Measurements from ENCODE around the gene CYP39A1. TPM values are rescaled to one million over a fixed set of nuclear protein-coding genes. Genes with fewer than 3 reads are reported as not detected.

Gene CYP39A1
- total and polyA plus RNA-seq, 4 donors = 2.2 to 10.8 (median 5.5) TPM

DNA sequence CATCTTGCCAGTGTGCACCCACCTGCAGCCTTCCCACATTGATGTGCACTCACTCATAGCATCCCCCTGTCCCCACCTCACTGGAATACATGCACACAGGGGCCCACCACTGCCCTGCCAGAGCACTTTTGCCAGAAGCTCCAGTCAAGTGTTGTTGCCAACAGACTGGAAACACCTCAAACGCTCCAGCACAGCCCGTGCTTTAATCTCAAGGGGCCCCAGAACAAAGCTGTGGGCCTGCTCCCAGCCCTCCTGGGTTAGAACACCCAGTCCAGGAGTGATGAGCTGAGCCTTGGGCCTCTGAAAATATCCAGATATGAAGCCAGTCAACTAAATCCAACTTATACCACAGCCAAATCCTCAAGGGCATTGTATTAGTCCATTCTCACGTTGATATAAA, 77.1 kb downstream of the CYP39A1 start:
- 91% methylated on average over 3 of the region's 3 CpGs for WGBS (ENCODE audit: insufficient coverage)
- peaks cover 1% of the 10 kb centered on the region for H3K9me3 ChIP-seq (ENCODE audit: control insufficient read depth, insufficient read depth, low read length)
- no peaks in the 10 kb centered on the region for H3K4me1 ChIP-seq (ENCODE audit: control insufficient read depth, insufficient read depth, low read length)
- no peaks in the 10 kb centered on the region for H3K36me3 ChIP-seq (ENCODE audit: control insufficient read depth, insufficient read depth, low read length)
- H3K4me3 ChIP-seq (ENCODE audit: low read depth, low read length) = no peak overlapping the region
- no peak overlapping the region for H3K27ac ChIP-seq (ENCODE audit: low read depth, low read length)
- DNase-seq (ENCODE audit: low read depth in 4 of 6, low spot score in 6 of 6) = no peak
- H3K27me3 ChIP-seq (ENCODE audit: control insufficient read depth, insufficient read depth, low read length) = no peaks in the 10 kb centered on the region

DNA sequence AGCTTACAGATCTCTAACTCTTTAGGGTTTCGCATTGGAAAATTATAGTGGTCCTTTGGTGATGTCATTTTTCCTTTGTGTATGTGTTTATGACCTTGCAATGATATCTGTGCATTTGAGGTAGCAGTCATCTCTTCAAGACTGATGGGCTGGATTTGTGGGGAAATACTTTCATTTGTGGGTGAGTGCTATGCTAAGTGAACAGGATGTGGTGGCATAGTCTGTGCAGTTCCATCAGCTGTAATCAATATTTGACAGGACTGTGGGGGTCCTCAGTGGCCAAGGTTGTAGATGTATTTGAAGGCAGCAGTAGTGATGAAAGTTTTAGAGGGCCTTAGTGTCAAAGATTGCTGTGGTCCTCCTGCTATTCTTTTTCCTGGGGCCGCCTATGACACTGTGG, 79.5 kb downstream of the CYP39A1 start:
- no peaks in the 10 kb centered on the region for H3K4me1 ChIP-seq (ENCODE audit: control insufficient read depth, insufficient read depth, low read length)
- WGBS (ENCODE audit: insufficient coverage) = 21% methylated on average over 2 of the region's 2 CpGs
- no peaks in the 10 kb centered on the region for H3K36me3 ChIP-seq (ENCODE audit: control insufficient read depth, insufficient read depth, low read length)
- no peak overlapping the region for H3K27ac ChIP-seq (ENCODE audit: low read depth, low read length)
- peaks cover 1% of the 10 kb centered on the region for H3K9me3 ChIP-seq (ENCODE audit: control insufficient read depth, insufficient read depth, low read length)
- no peak for DNase-seq (ENCODE audit: low read depth in 4 of 6, low spot score in 6 of 6)
- no peak overlapping the region for H3K4me3 ChIP-seq (ENCODE audit: low read depth, low read length)
- no peaks in the 10 kb centered on the region for H3K27me3 ChIP-seq (ENCODE audit: control insufficient read depth, insufficient read depth, low read length)

DNA sequence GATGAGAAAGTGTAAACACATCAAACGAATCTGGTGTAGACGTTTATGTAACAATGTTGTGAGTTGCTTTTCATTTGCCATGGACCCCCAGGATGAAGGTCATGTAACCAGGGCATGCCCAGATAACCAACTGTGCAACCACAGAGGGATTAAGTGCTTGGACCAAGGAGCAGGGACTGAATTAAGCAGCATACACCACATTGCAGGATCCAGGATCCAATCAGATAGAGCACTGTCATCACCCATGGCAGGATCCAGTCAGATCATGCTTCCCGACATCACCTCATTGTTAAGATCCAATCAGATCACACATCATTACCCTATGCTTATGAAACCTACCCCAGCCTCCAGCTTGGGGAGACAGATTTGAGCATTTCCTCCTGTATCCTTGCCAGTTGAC, 87.1 kb downstream of the CYP39A1 start:
- DNase-seq (ENCODE audit: low read depth in 4 of 6, low spot score in 6 of 6) = no peak
- 76% methylated on average over 3 of the region's 3 CpGs for WGBS (ENCODE audit: insufficient coverage)
- H3K36me3 ChIP-seq (ENCODE audit: control insufficient read depth, insufficient read depth, low read length) = no peaks in the 10 kb centered on the region
- no peaks in the 10 kb centered on the region for H3K9me3 ChIP-seq (ENCODE audit: control insufficient read depth, insufficient read depth, low read length)
- no peaks in the 10 kb centered on the region for H3K4me1 ChIP-seq (ENCODE audit: control insufficient read depth, insufficient read depth, low read length)
- no peak overlapping the region for H3K27ac ChIP-seq (ENCODE audit: low read depth, low read length)
- H3K27me3 ChIP-seq (ENCODE audit: control insufficient read depth, insufficient read depth, low read length) = no peaks in the 10 kb centered on the region
- no peak overlapping the region for H3K4me3 ChIP-seq (ENCODE audit: low read depth, low read length)

DNA sequence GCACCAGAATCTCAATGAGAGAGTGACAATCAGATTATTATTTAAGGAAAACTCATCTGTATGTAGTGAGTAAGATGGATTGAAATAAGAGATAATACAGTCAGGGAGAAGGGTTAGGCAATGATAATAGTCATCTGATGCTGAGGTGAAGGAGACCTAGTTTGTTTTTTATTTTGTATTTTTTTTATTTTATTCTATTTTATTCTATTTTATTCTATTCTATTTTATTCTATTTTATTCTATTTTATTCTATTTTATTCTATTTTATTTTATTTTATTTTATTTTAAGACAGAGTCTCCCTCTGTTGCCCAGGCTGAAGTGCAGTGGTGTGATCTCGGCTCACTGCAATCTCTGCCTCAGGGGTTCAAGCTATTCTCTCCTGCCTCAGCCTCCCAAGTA, 88.7 kb downstream of the CYP39A1 start:
- WGBS (ENCODE audit: insufficient coverage) = no CpG with 5 or more reads among the region's 1 CpG
- Histone ChIP-seq H3K9me3 (ENCODE audit: control insufficient read depth, insufficient read depth, low read length) (no peaks in the 10 kb centered on the region), H3K36me3 (ENCODE audit: control insufficient read depth, insufficient read depth, low read length) (no peaks in the 10 kb centered on the region), H3K4me3 (ENCODE audit: low read depth, low read length) (no peak overlapping the region), H3K27ac (ENCODE audit: low read depth, low read length) (no peak overlapping the region), H3K4me1 (ENCODE audit: control insufficient read depth, insufficient read depth, low read length) (no peaks in the 10 kb centered on the region), H3K27me3 (ENCODE audit: control insufficient read depth, insufficient read depth, low read length) (no peaks in the 10 kb centered on the region)
- no peak for DNase-seq (ENCODE audit: low read depth in 4 of 6, low spot score in 6 of 6)

DNA sequence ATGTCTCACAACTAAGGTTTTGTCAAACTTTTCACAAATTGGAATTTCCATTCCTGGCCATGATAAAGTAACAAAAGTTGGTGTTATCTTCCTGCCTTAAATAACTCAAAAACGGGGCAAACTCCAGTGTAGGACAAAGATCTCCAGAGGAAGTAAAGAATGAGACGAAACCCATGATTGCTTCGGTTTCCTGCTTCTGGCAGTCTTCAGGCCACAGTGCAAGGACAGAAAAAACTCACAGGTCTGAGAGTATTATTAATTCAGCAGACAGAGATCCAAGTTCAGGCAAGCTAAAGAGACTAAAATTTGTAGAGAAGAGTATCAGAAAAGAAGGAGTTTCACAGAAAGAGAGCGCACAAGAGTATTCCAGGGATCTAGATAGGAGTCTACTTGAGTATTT, 96.6 kb downstream of the CYP39A1 start:
- H3K4me1 ChIP-seq (ENCODE audit: control insufficient read depth, insufficient read depth, low read length) = no peaks in the 10 kb centered on the region
- H3K27me3 ChIP-seq (ENCODE audit: control insufficient read depth, insufficient read depth, low read length) = no peaks in the 10 kb centered on the region
- H3K27ac ChIP-seq (ENCODE audit: low read depth, low read length) = no peak overlapping the region
- H3K9me3 ChIP-seq (ENCODE audit: control insufficient read depth, insufficient read depth, low read length) = no peaks in the 10 kb centered on the region
- 98% methylated on average over 3 of the region's 4 CpGs for WGBS (ENCODE audit: insufficient coverage)
- no peak for DNase-seq (ENCODE audit: low read depth in 4 of 6, low spot score in 6 of 6)
- no peaks in the 10 kb centered on the region for H3K36me3 ChIP-seq (ENCODE audit: control insufficient read depth, insufficient read depth, low read length)
- no peak overlapping the region for H3K4me3 ChIP-seq (ENCODE audit: low read depth, low read length)

DNA sequence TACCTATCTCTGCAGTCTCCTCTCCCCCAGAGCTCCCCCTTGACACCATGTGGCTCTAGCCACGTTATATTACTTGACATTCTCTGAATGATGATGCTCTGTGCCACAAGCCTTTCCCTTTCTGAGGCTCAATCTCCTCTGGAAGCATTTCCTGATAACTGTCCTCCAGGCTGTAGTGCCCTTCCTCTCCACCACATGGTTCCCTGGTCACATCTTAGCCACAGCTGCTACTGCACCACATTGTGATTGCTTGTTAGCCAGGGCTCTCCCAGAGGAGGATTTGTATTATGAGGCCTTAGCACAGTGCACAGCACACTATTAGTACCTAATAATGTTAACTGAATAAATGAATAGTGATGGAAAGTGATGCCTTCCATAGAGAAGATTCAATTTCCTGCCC, 97.5 kb downstream of the CYP39A1 start:
- peak in 1 of 6 donors; percentile 5 for DNase-seq (ENCODE audit: low read depth in 4 of 6, low spot score in 6 of 6)
- Histone ChIP-seq H3K27me3 (ENCODE audit: control insufficient read depth, insufficient read depth, low read length) (no peaks in the 10 kb centered on the region), H3K36me3 (ENCODE audit: control insufficient read depth, insufficient read depth, low read length) (no peaks in the 10 kb centered on the region), H3K9me3 (ENCODE audit: control insufficient read depth, insufficient read depth, low read length) (no peaks in the 10 kb centered on the region), H3K4me3 (ENCODE audit: low read depth, low read length) (no peak overlapping the region), H3K4me1 (ENCODE audit: control insufficient read depth, insufficient read depth, low read length) (no peaks in the 10 kb centered on the region), H3K27ac (ENCODE audit: low read depth, low read length) (no peak overlapping the region)
- WGBS (ENCODE audit: insufficient coverage) = 28% methylated on average over 1 of the region's 1 CpG

DNA sequence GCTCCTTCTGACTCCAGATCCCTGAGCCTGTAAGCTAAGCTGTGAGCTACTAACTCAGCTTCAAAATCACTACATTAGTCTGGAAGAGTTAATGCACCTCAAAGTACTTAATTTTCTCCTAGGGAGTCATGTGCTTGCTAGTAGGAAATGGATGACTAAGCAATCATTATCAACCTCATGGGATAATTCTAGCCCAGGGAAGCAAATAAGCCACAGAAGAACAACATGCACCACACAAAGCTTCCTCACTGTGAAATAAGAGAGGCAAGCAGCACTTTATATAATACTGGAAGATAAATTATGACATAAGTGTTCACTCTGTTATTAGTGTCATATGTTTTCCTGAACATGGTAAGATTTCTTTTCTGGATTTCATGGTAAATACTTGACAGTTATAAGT, 103.5 kb downstream of the CYP39A1 start:
- no peak overlapping the region for H3K27ac ChIP-seq (ENCODE audit: low read depth, low read length)
- H3K36me3 ChIP-seq (ENCODE audit: control insufficient read depth, insufficient read depth, low read length) = no peaks in the 10 kb centered on the region
- H3K4me1 ChIP-seq (ENCODE audit: control insufficient read depth, insufficient read depth, low read length) = no peaks in the 10 kb centered on the region
- DNase-seq (ENCODE audit: low read depth in 4 of 6, low spot score in 6 of 6) = peak in 3 of 6 donors; percentile 4 to 84 (median 6)
- no peaks in the 10 kb centered on the region for H3K27me3 ChIP-seq (ENCODE audit: control insufficient read depth, insufficient read depth, low read length)
- H3K9me3 ChIP-seq (ENCODE audit: control insufficient read depth, insufficient read depth, low read length) = no peaks in the 10 kb centered on the region
- no peak overlapping the region for H3K4me3 ChIP-seq (ENCODE audit: low read depth, low read length)

DNA sequence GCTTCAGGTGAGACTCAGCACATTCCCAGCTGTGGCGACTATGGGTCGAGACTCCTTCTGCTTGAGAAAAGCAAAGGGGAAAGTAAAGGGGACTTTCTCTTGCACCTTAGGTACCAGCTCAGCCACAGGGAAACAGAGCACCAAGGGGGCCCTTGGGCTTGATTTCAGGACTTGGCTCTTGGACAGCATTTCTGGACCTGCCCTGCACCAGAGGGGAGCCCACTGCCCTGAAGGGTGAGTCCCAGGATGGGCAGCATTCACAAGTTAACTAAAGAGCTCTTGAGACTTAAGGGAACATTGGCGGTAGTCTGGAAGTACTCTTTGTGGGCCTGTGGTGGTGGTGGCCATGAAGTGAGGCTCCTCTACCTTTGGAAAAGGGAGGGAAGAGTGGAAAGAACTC, 111.1 kb downstream of the CYP39A1 start:
- no peak for DNase-seq (ENCODE audit: low read depth in 4 of 6, low spot score in 6 of 6)
- H3K27me3 ChIP-seq (ENCODE audit: control insufficient read depth, insufficient read depth, low read length) = no peaks in the 10 kb centered on the region
- 96% methylated on average over 3 of the region's 3 CpGs for WGBS (ENCODE audit: insufficient coverage)
- H3K4me3 ChIP-seq (ENCODE audit: low read depth, low read length) = no peak overlapping the region
- H3K27ac ChIP-seq (ENCODE audit: low read depth, low read length) = no peak overlapping the region
- H3K36me3 ChIP-seq (ENCODE audit: control insufficient read depth, insufficient read depth, low read length) = no peaks in the 10 kb centered on the region
- H3K9me3 ChIP-seq (ENCODE audit: control insufficient read depth, insufficient read depth, low read length) = peaks cover 2% of the 10 kb centered on the region
- H3K4me1 ChIP-seq (ENCODE audit: control insufficient read depth, insufficient read depth, low read length) = no peaks in the 10 kb centered on the region

DNA sequence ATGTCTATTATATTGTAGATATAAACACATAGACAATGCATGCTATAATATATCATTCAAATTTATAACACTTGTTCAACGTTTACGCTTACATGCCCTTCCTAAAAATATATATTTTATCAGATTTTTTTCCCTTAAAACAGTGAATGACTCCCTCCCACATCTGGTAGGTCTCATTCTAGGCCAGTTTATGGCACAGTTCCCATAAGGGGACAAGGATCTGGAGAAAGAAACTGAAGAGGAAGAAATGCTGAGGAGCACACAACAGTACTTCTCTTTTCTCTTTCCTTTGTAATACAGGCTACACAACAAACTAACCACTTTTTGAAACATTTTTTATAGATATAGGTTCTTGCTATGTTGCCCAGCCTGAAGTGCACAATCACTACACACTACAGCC, 112.8 kb downstream of the CYP39A1 start:
- no peak overlapping the region for H3K4me3 ChIP-seq (ENCODE audit: low read depth, low read length)
- WGBS (ENCODE audit: insufficient coverage) = no CpG with 5 or more reads among the region's 2 CpGs
- no peak for DNase-seq (ENCODE audit: low read depth in 4 of 6, low spot score in 6 of 6)

DNA sequence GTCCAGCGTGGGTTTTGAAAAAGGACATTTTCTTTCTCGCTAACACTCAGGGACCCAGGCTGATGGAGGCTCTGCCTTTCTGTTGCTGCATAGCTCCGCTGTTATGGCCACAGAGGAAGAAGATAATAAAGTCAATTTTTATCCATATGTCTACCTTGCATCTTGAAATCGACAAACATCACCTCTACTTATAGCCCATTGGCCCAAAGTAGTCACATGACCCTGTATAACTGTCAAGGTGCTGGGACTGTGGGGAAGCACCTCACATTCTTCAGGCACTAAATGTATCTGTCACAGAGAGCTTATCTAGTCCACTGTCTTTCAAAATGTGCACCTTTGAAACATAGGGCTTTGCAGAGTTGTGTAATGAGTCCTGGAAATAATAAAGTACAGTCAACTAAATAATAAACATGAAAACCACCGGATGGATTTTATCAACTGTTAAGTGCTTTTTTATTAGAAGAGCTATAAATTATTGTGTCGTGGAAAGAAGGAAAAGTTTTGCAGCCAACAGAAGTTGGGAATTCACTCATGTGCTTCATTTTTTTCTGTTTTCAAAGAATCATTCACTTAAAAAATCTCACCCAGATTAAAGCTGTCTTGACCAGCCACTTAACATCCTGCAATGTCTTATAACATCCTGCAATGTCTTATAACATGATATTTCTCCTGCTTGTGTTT, 113.7 kb downstream of the CYP39A1 start:
- Histone ChIP-seq H3K4me1 (ENCODE audit: control insufficient read depth, insufficient read depth, low read length) (no peaks in the 10 kb centered on the region), H3K4me3 (ENCODE audit: low read depth, low read length) (no peak overlapping the region), H3K27me3 (ENCODE audit: control insufficient read depth, insufficient read depth, low read length) (no peaks in the 10 kb centered on the region), H3K9me3 (ENCODE audit: control insufficient read depth, insufficient read depth, low read length) (peaks cover 2% of the 10 kb centered on the region), H3K27ac (ENCODE audit: low read depth, low read length) (no peak overlapping the region), H3K36me3 (ENCODE audit: control insufficient read depth, insufficient read depth, low read length) (no peaks in the 10 kb centered on the region)
- 100% methylated on average over 1 of the region's 6 CpGs for WGBS (ENCODE audit: insufficient coverage)
- no peak for DNase-seq (ENCODE audit: low read depth in 4 of 6, low spot score in 6 of 6)

More for the DNA sequence above, 112.8 kb downstream of the CYP39A1 start:
- H3K27me3 ChIP-seq (ENCODE audit: control insufficient read depth, insufficient read depth, low read length) = no peaks in the 10 kb centered on the region
- H3K36me3 ChIP-seq (ENCODE audit: control insufficient read depth, insufficient read depth, low read length) = no peaks in the 10 kb centered on the region
- no peak overlapping the region for H3K27ac ChIP-seq (ENCODE audit: low read depth, low read length)
- no peaks in the 10 kb centered on the region for H3K4me1 ChIP-seq (ENCODE audit: control insufficient read depth, insufficient read depth, low read length)
- peaks cover 2% of the 10 kb centered on the region for H3K9me3 ChIP-seq (ENCODE audit: control insufficient read depth, insufficient read depth, low read length)

Data from spinal cord (tissue), 10 donors.